Measurements from ENCODE around the gene GLT8D2.

- TF ChIP-seq ZFP3 (CRISPR knock-in tag; IDR thresholded peaks at IDR 0.05) (no peak), PATZ1 (CRISPR knock-in tag; IDR thresholded peaks at IDR 0.05; ENCODE audit: borderline replicate concordance) (no peak), GLIS3 (CRISPR knock-in tag; IDR thresholded peaks at IDR 0.05) (no peak), ZFP30 (CRISPR knock-in tag; IDR thresholded peaks at IDR 0.05) (no peak), ESRRG (CRISPR knock-in tag; IDR thresholded peaks at IDR 0.05) (no peak)
Measured at GRCh38 chr12:103958621-103959020, 91.4 kb downstream of the GLT8D2 start.

Data from SK-N-SH treated with all-trans-retinoic acid at 6 μM for 48 hours (cell line).